Cortex of kidney (tissue), 1 donor: ENCODE results near the gene ZNF71.
"Not testable (repeated sequence)": the region's sequence is repeated elsewhere in the genome, so short reads cannot be mapped to it uniquely, and the experiment has no call there.

Experiments
- DNase-seq: peaks from one replicate; lab custom pipeline; 2025; lab: John Stamatoyannopoulos, UW

Gene ZNF71

DNA sequence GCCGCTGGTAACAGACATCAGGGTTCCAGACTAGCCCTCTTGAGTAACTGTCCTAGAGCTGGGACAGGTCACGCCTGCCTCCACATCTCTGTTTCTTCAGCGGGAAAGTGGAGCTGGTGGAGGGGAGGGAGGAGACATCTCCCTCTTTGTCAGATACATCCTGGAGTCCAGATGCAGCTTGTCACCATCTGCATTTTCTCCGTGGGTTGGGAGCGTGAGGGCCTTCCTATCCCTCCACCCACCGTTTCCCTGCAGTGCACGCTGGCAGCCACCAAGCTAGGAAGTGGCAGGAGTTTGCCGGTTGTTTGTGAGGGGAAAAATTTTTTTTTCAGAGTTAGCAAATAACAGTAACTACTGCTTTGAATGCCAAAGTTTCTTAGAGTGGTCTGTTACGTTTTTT lies 27.9 kb downstream of the ZNF71 start:
- DNase-seq = no peak

DNA sequence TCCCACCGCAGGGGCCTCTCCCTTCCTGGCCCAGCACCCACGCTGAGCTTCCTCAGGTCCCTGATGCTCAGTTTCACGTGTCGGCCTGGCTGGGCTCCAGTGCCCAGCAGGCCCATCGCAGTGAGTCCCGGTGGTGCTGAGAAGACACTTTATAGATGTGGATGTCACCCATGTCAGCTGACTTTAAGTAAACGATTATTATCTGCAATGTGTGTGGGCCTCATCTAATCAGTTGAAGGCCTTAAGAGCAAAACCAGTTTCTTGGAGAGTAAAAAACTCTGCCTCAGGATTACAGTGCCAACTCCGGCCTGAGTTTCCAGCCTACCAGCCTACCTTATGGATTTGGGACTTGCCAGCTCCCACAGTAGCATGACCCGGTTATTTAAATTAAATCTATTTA lies 30.6 kb downstream of the ZNF71 start:
- DNase-seq = no peak

DNA sequence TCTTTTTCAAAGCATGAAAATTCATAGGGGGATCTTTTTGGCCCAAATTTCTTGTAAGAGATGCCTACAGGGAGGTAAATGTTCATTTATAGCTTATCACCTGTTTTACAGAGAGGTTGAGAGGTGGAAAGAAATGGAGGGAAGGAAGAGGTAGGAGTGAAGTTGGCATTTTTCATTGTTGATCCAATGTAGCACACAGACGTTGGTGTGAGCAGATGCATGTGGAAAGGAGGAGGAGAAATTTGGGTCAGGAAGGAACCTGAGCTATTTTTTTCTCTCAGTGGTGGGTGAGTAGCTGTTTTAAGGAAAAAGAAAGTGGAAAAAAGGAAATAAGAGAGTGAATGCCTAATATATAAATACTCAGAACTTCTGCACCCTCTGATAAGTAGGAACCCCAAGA lies 37.9 kb downstream of the ZNF71 start:
- DNase-seq = no peak

DNA sequence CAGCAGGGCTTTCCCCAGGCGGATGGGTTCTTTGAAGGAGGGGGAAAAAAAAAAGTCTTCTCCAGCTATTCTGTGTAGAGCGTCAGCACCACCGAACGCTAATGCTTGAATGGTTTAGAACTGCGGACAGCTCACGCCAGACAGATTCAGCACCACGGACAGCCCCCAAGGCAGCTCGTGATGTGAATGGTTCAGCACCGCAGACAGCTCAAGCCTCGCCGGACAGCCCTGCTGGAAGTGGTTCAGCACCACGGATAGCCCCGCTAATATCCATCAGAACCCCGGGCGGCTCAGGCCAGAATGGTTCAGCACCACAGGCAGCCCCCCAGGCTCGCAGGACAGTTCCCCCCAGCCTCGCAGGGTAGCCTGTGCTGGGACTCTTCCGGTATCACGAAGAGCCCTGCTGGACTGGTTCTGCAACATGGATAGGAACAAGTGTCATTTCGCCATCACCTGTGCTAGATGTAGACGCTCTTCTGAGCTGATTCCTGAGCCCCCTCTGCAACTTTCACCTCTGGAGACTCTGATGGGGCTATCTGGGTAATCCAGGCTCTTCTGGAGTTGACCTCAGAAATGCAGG lies 43.0 kb downstream of the ZNF71 start:
- no peak for DNase-seq

DNA sequence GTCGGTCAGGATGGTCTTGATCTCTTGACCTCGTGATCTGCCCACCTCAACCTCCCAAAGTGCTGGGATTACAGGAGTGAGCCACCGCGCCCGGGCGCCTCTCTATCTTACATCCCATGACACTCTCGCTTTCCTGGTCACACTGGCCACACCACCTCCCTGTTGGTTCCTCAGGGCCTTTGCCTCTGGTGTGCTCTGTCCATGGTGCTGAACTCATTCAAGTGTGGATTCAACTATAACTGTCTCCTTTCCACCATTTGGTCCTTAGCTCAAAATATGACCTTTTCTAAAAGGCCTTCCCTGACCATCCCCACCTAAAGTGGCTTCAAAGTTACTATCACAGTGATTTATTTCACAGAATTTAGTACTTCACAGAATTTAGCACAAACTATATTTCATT lies 44.1 kb downstream of the ZNF71 start:
- DNase-seq = no peak

DNA sequence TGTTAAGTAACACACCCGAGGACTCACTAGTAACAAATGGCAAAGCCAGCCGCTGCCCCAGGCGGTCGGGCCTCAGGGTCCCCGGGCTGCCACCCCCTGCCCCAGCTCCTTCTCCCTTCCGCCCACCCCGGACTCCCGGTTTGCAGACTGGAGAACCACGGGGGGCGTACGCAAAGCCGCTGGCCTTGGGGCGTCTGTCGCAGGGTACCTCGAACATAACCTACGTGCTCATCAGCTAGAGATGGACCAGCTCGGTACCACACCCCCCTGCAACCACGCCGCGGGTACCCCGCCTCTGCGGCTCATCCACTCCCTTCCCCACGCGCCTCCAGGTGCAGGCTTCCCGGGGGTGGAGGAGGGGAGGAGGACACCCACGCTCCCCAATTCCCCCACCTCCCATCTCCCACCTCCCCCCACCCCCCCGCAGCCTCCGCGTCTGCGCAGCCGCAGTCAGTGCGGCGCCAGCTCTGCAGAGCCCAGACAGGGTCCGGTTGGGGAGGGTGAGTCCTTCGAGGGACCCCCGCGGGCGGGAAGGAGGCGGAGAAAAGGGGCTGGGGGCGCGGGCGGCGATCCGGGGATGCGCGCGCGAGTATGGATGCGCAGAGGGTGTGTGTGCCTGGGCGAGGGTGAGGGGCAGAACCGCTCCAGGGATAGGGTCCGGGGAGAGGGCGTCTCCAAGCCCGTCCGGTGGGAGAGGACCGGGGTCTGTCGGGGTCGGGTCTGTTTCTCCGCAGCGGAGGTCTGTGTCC lies 47.8 kb downstream of the ZNF71 start, which contains the start of gene SMIM17:
SMIM17 (plus strand) TSS at position 449 of the 749 bp plus-strand sequence. CDS start 2,509 bp downstream, outside the sequence.
- no peak for DNase-seq

DNA sequence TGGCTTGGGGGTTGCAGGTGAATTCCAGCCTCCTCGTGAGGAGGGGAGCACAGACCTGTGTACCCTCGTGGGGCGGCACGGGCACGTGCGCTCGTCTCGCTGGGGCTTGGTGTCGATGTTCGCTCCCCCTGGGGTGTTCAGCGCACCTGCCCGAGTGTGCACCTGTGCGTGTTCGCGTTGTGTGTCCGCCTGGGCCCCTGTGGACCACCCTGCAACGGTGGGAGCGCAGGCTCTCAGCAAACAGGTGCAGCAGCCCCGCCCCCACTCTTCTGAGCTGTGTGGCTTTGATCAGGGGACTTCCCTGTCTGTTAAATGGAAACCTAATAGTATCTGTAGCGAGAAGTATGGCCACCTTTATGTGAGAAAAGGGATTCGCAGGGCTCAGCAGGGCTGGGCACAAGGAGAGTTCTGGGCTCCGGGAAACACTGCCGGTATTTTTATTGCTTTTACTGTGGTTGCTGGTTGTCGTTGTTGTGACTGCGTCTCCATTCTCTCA lies 48.4 kb downstream of the ZNF71 start:
- DNase-seq = no peak

DNA sequence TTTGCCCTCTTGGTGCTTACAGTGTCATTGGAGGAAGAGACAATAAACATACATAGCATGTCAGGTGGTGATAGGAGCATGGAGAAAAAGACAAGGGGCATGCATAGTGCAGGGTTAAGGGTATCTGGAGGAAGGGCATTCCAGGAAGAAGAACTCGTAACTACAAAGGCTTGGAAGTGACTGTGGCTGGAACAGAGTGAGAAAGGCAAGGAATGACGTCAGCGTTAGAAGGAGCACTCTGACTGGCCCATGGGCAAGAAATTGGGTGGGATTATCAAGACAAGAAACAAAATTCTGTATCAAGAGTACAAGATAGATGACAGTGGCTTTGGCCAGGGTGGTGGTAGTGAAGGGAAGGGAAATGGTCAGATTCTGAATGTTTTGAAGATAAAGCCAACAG lies 59.0 kb downstream of the ZNF71 start:
- no peak for DNase-seq

DNA sequence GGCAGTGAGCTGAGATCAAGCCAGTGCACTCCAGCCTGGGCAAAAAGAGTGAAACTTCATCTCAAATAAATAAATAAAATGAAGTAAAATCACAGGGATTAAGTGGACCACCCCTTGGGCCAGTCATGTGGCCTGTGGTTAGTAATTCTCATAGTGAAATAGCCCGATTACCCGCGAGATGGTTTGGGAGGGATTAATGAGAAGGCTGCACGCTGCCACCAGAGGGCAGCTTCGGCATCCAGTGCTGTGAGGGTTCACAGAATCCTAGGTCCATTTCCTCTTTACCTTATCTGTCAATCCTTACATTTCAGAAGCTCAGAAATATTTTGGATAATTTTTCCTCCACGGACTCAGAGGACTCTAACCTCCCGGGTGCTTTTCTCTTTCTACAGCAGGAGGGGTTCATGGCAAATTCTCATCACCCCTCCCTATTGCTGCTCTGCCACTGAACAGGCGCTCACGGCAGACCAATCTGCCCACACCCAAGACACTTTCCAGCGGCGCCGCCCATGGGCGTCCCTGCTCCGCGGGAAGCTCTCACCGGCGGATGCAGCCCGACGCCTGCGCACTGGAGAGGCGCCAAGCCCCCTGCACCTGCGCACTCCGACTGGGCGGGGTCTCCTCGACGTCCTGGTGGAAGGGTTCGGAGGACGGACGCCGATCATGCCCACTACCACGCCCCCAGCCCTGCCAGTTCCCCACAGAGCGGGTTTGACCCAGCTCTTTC lies 65.4 kb downstream of the ZNF71 start:
- no peak for DNase-seq

DNA sequence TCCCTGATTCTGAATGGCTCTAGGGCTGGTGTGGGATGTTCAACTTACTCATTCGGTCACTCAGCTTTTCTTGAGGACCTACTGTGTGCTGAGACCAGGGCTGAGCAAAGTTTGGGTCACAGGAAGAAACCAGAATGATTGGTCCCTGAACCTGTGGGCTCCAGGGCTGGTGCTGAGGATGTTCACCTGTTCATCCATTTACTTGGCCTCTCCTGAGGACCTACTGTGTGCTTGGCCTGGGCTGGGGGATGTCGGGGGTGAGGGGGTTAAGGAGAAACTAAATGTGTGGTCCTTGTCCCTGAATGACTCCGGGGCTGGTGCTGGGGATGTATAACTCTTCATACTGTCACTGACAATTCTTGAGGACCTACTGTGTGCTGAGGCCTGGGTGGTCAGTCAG lies 66.1 kb downstream of the ZNF71 start:
- DNase-seq = no peak

DNA sequence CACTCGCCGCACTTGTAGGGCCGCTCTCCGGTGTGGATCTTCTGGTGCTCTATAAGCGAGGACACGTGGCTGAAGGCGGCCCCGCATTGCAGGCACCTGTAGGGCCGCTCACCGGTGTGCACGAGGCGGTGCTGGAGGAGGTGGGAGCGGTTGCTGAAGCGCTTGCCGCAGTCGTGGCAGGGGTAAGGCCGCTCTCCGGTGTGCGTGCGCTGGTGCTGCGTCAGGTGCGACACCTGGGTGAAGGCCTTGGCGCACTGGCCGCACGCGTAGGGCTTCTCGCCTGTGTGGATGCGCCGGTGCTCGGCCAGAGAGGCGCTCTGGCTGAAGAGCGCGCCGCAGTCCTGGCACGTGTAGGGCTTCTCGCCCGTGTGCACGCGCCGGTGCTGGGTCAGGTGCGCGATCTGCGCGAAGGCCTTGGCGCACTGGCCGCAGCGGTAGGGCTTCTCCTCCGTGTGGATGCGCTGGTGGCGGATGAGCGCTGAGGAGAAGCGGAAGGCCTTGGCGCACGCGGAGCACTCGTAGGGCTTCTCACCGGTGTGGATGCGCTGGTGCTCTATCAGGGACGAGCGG lies 68.9 kb downstream of the ZNF71 start:
- no peak for DNase-seq

DNA sequence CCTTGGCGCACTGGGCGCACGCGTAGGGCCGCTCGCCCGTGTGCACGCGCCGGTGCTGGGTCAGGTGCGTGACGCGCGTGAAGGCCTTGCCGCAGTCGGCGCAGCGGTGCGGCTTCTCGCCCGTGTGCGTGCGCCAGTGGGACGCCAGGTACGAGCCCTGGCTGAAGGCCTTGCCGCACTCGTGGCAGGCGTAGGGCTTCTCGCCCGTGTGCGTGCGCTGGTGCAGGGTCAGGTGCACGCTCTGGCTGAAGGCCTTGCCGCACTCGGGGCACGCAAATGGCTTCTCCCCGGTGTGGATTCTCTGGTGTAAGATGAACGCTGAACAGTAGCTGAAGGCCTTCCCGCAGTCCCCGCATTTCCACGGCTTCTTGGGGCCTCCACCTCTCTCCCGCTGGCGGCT lies 69.4 kb downstream of the ZNF71 start:
- no peak for DNase-seq

DNA sequence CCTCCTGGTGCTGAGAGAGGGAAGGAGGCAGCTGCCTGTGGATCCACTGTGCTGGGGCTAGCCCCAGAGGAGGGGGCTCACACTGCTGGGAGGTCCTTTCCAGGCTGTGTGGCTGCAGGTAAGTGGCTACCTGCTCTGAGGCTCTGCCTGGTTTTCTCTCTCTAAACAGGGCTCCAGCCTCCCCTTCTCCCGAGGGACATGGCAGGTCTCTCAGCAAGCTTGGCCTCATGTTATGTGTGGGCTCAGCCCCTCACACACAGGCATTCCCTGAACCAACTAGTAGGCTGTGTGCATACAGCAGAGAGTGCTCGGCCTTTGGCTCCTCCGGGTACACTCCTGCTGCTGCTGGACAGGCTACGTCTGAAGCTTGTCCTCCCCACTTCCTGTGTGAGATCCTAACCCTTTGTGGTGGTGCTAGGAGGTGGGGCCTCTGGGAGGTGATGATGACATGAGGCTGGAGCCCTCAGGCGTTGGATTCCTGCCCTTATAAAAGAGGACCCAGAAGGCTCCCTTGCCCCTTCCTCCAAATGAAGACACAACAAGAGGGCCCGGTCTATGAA lies 72.3 kb downstream of the ZNF71 start:
- DNase-seq = no peak

DNA sequence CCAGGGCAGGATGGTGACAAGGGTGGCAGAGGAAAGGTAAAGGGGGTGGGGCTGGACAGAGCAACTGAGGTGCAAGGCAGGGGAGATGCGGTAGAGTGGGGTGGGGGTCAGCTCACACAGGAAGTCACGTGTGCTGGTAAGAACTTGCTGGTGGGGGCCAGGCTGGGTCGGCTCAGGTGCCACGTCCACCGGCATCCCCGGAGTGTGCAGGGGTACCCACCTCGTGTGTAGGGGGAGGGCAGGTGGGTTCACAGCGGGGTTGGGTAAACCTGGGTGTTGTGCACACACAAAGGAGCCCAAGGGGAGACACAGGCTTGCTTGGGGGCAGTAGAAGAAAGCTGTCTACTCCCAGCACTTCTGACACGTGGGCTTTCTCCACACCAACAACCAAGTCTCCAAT lies 73.6 kb downstream of the ZNF71 start:
- no peak for DNase-seq

DNA sequence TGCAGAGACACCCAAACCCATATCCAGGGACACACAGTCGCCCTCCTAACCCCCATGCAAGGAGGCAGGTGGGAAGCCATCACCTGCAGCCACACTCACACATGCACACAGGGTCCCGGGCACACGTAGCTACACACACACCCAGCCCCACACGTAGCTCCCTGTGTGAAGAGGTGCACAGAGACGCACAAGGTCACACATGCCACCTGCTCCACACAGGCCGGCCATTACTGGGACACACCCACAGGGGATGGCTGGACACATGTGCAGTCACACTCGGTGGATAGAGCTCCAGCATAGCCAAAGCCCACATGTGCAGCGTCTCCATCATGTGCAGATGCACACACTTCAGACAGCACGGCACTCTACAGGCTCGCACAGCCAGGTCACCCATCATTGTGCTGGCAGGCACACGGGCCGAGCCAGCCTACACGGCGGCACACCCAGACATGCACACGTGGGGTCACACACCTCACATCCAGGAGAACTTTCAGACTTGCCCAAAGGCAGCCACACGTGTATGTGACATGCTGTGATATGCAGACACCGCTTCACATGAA lies 75.4 kb downstream of the ZNF71 start:
- no peak for DNase-seq

DNA sequence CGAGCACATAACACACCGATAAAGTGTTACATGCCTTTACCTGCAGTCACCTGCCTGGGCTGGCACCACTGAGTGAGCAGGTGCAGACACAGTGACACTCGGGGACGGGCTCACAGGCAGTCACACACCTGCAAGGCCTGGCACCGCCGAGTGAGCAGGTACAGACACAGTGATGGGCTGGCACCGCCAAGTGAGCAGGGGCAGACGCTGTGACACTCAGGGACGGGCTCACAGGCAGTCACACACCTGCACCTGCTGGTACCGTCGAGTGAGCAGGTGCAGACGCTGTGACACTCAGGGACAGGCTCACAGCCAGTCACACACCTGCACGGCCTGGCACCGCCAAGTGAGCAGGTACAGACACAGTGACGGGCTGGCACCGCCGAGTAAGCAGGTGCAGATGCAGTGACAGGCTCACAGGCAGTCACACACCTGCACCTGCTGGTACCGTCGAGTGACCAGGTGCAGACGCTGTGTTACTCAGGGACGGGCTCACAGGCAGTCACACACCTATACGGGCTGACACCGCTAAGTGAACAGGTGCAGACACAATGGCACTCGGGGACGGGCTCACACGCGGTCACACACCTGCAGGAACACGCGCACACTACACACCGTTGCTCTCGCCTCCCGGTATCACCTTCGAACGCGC lies 76.0 kb downstream of the ZNF71 start:
- no peak for DNase-seq

DNA sequence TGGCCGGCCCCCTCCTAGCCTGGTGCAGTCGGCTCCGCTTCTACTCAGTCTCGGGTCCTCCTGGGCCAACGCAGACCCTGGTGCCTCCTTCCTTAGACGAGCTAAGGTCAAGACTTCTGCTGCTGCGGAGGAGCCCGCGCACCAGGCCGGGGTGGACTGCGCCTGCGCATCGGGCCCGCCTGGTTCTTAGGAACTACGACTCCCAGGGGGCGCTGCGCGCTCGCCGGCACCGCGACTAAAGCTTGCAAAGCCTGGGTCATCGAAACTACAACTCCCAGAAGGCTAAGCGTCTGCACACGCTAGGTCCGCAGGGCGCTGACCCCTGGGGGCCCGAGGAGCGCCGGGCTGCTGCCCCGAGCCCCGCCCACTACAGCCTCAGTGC lies 76.5 kb downstream of the ZNF71 start, which contains the start of gene ZNF835:
ZNF835 (minus strand) TSS at position 145 of the 382 bp plus-strand sequence. CDS start 6,559 bp downstream, outside the sequence.
- no peak for DNase-seq

DNA sequence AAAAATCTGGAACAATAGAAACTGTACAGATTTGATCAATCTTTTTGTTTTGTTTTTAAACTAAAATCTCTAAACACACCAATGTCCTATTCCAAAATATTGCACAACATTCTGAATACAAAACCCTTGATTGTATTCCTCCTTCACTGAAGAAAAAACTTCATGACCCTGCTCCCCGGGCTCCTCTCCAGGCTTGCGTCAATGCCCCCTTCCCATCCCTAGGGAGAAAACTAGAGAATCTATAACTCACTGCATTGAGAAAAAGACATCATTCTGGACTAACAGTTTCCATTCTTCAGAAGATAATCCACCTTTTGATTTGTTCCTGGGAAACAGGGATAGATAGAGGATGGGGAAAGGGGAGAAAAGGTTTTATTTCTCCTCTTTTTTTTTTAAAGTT lies 77.5 kb downstream of the ZNF71 start:
- DNase-seq = not testable (repeated sequence)
